Measurements from ENCODE around the gene RNU6-9. TPM values are rescaled to one million over a fixed set of nuclear protein-coding genes. Genes with fewer than 3 reads are reported as not detected.

RNU6-9 gene
- total RNA-seq, 4 donors from 2014 or later, result not detected

GRCh38 chr19:920051-920864 lies 27.0 kb downstream of the RNU6-9 start:
- Histone ChIP-seq H3K4me1 (peaks cover 8 to 50% (median 38%) of the 10 kb centered on the region in 4 donors), H3K4me3 (peak overlapping the region; percentile 29 to 60 (median 40)), H3K27ac (peak overlapping the region in 3 of 4 donors; percentile 19 to 84 (median 54)), H3K27me3 (peaks cover 0 to 45% of the 10 kb centered on the region in 2 donors), H3K36me3 (no peaks in the 10 kb centered on the region), H3K9me3 (no peaks in the 10 kb centered on the region)
- no peak for TF ChIP-seq POLR2A (IDR thresholded peaks at IDR 0.05)
- TF ChIP-seq CTCF (IDR thresholded peaks at IDR 0.05), result peak in 1 of 6 experiments; percentile 5
- peak in 2 of 3 donors; percentile 75 to 84 for DNase-seq

- peaks cover 2 to 28% (median 20%) of the 10 kb centered on the region in 4 donors for H3K4me1 ChIP-seq
- H3K4me3 ChIP-seq, result peak overlapping the region; percentile 83 to 99 (median 86)
- peak overlapping the region; percentile 82 to 91 (median 90) for H3K27ac ChIP-seq
- H3K27me3 ChIP-seq, result peaks cover 0 to 11% of the 10 kb centered on the region in 2 donors
- DNase-seq, result peak in 1 of 3 donors; percentile 44
- peaks cover 0 to 6% (median 0%) of the 10 kb centered on the region in 3 donors for H3K36me3 ChIP-seq
- TF ChIP-seq POLR2A (IDR thresholded peaks at IDR 0.05), result no peak
- TF ChIP-seq CTCF (IDR thresholded peaks at IDR 0.05), result no peak
- H3K9me3 ChIP-seq, result no peaks in the 10 kb centered on the region
Measured at GRCh38 chr19:924553-925086, 31.3 kb downstream of the RNU6-9 start.

GRCh38 chr19:925087-925525 lies 31.8 kb downstream of the RNU6-9 start:
- peaks cover 2 to 23% (median 18%) of the 10 kb centered on the region in 4 donors for H3K4me1 ChIP-seq
- H3K9me3 ChIP-seq, result no peaks in the 10 kb centered on the region
- peak in 2 of 3 donors; percentile 71 to 84 for DNase-seq
- TF ChIP-seq CTCF (IDR thresholded peaks at IDR 0.05) (no peak), POLR2A (IDR thresholded peaks at IDR 0.05) (no peak)
- peak overlapping the region; percentile 82 to 91 (median 90) for H3K27ac ChIP-seq
- peak overlapping the region; percentile 83 to 99 (median 86) for H3K4me3 ChIP-seq
- H3K36me3 ChIP-seq, result peaks cover 0 to 8% (median 0%) of the 10 kb centered on the region in 3 donors
- peaks cover 0 to 6% of the 10 kb centered on the region in 2 donors for H3K27me3 ChIP-seq

- H3K27ac ChIP-seq, result peak within 1 kb of the TSS; percentile 82 to 91 (median 90)
- H3K36me3 ChIP-seq, result peaks cover 0 to 8% (median 0%) of the 10 kb centered on the region in 3 donors
- peak within 1 kb of the TSS; percentile 83 to 99 (median 86) for H3K4me3 ChIP-seq
- H3K9me3 ChIP-seq, result no peaks in the 10 kb centered on the region
- no peak for TF ChIP-seq CTCF (IDR thresholded peaks at IDR 0.05)
- TF ChIP-seq POLR2A (IDR thresholded peaks at IDR 0.05), result peak in 1 of 2 donors; percentile 35
- H3K4me1 ChIP-seq, result peaks cover 2 to 18% (median 15%) of the 10 kb centered on the region in 4 donors
- DNase-seq, result peak; percentile 86 to 90 (median 90)
- H3K27me3 ChIP-seq, result no peaks in the 10 kb centered on the region
Measured at GRCh38 chr19:925526-926322, 32.4 kb downstream of the RNU6-9 start, which contains the start of gene ARID3A. ARID3A (plus strand) TSS chr19:926035; CDS start chr19:929529, 3,494 bp downstream.

GRCh38 chr19:926323-926588 lies 33.0 kb downstream of the RNU6-9 start:
- peaks cover 0 to 8% (median 0%) of the 10 kb centered on the region in 3 donors for H3K36me3 ChIP-seq
- H3K27ac ChIP-seq, result peak overlapping the region; percentile 82 to 91 (median 90)
- no peaks in the 10 kb centered on the region for H3K27me3 ChIP-seq
- H3K4me1 ChIP-seq, result peaks cover 2 to 18% (median 12%) of the 10 kb centered on the region in 4 donors
- peak overlapping the region; percentile 83 to 99 (median 86) for H3K4me3 ChIP-seq
- DNase-seq, result no peak
- TF ChIP-seq POLR2A (IDR thresholded peaks at IDR 0.05), result no peak
- TF ChIP-seq CTCF (IDR thresholded peaks at IDR 0.05), result no peak
- H3K9me3 ChIP-seq, result no peaks in the 10 kb centered on the region
